Lung (tissue), 12 donors: ENCODE results near the gene SDK1. TPM values are rescaled to one million over a fixed set of nuclear protein-coding genes. Genes with fewer than 3 reads are reported as not detected.

Experiments used
- ATAC-seq: fragments of 200-7000 bp; cut with Tn5 transposase; one replicate; pipeline ENCODE4 v1.9.1; 2020; ENCODE audit warnings: moderate number of reproducible peaks; ENCODE audit not compliant: insufficient read depth, low FRiP score
- DNase-seq, 3 donors: peaks; one replicate each; pipeline ENCODE4 v3.0.0-alpha.2; 2013 to 2017
- H3K27ac ChIP-seq, 2 donors: one replicate each; pipeline ENCODE4 v1.5.1; 2013; ENCODE audit warnings: mild to moderate bottlenecking in 2 of 2, moderate library complexity in 2 of 2, control low read depth in 1 of 2, inconsistent platforms in 1 of 2, low read depth in 1 of 2, low read length in 1 of 2
- H3K27me3 ChIP-seq, 3 donors: one replicate each; pipeline ENCODE4 v1.5.1; 2013; ENCODE audit warnings: low read length in 2 of 3; ENCODE audit not compliant: control insufficient read depth in 3 of 3, insufficient read depth in 3 of 3
- H3K36me3 ChIP-seq, 4 donors: one replicate each; pipeline ENCODE4 v1.5.1; 2013; ENCODE audit warnings: low read length in 4 of 4, mild to moderate bottlenecking in 1 of 4, moderate library complexity in 1 of 4; ENCODE audit not compliant: control insufficient read depth in 4 of 4, insufficient read depth in 4 of 4
- H3K4me1 ChIP-seq, 5 donors: one replicate each; pipeline ENCODE4 v1.5.1; 2013; ENCODE audit warnings: low read length in 5 of 5, mild to moderate bottlenecking in 2 of 5, moderate library complexity in 1 of 5; ENCODE audit not compliant: control insufficient read depth in 5 of 5, insufficient read depth in 5 of 5
- H3K4me3 ChIP-seq: one replicate; pipeline ENCODE4 v1.5.1; 2013; ENCODE audit warnings: mild to moderate bottlenecking, control low read depth, moderate library complexity
- H3K9ac ChIP-seq, 2 donors: one replicate each; pipeline ENCODE4 v1.5.1; 2013; ENCODE audit warnings: low read length in 2 of 2, control low read depth in 1 of 2; ENCODE audit not compliant: insufficient read depth in 1 of 2
- H3K9me3 ChIP-seq, 4 donors: one replicate each; pipeline ENCODE4 v1.5.1; 2013; ENCODE audit warnings: low read length in 3 of 4, mild to moderate bottlenecking in 1 of 4, moderate library complexity in 1 of 4; ENCODE audit not compliant: control insufficient read depth in 4 of 4, insufficient read depth in 3 of 4
- CTCF ChIP-seq: IDR thresholded peaks from 2 replicates; pipeline ENCODE4 v1.5.1; 2012; ENCODE audit warnings: mild to moderate bottlenecking; ENCODE audit errors: control extremely low read depth, extremely low read depth
- WGBS, 2 donors: extraction: QIAGEN DNeasy Blood & Tissue Kit; methylation state at CpG; one replicate each; pipeline ENCODE4 v1.1.7; 2013; 5-methylcytosine and 5-hydroxymethylcytosine counted together
- polyA plus RNA-seq, 2 donors: library from polyadenylated mRNA; stranded (reverse); fragments of 200-250 nt; gene quantifications; one replicate each; pipeline ENCODE4 v1.2.1, GENCODE V29; 2013
- total RNA-seq, 2 donors: library from RNA; depleted of rRNA in 1 of 2; stranded (reverse); fragments of >200 nt in 1 of 2; gene quantifications; one replicate each; pipeline ENCODE4 v1.2.1, GENCODE V29; 2014 to 2021
- donor health status: control.
- donor health status: control.
- donor health status: Bipolar disorder and iron deficiency.
- donor health status: healthy.
- donor health status: DM: yes; HTN: yes; CAD: no.

Gene SDK1
- total and polyA plus RNA-seq, 4 donors: 3.7 to 30.1 (median 12.7) TPM

GRCh38 chr7:3882782-3883181, 581.7 kb downstream of the SDK1 start:
- H3K27ac ChIP-seq: no peak overlapping the region
- H3K36me3 ChIP-seq: no peaks in the 10 kb centered on the region
- H3K9ac ChIP-seq: no peak overlapping the region
- no peaks in the 10 kb centered on the region for H3K9me3 ChIP-seq
- no peak for DNase-seq
- peaks cover 2 to 18% (median 5%) of the 10 kb centered on the region in 5 donors for H3K4me1 ChIP-seq
- no peak for TF ChIP-seq CTCF
- WGBS, 2 donors: 88 to 92% methylated on average over 5 of the region's 5 CpGs
- H3K4me3 ChIP-seq: no peak overlapping the region
- no peak for ATAC-seq
- no peaks in the 10 kb centered on the region for H3K27me3 ChIP-seq

- 87 to 94% methylated on average over 6 of the region's 6 CpGs for WGBS, 2 donors
Measured at GRCh38 chr7:3884543-3884942, 583.5 kb downstream of the SDK1 start.

GRCh38 chr7:3887096-3887690, 586.1 kb downstream of the SDK1 start:
- Histone ChIP-seq H3K36me3 (no peaks in the 10 kb centered on the region), H3K9ac (no peak overlapping the region), H3K27ac (no peak overlapping the region), H3K27me3 (no peaks in the 10 kb centered on the region), H3K4me1 (peaks cover 0 to 4% (median 0%) of the 10 kb centered on the region in 5 donors), H3K4me3 (no peak overlapping the region), H3K9me3 (peaks cover 0 to 2% (median 0%) of the 10 kb centered on the region in 4 donors)
- TF ChIP-seq CTCF: no peak
- WGBS, 2 donors: 79 to 84% methylated on average over 4 of the region's 4 CpGs
- DNase-seq (no peak), ATAC-seq (no peak)

More at GRCh38 chr7:3884543-3884942, 583.5 kb downstream of the SDK1 start:
- Histone ChIP-seq H3K9ac (no peak overlapping the region), H3K4me1 (peaks cover 2 to 13% (median 5%) of the 10 kb centered on the region in 5 donors), H3K27me3 (no peaks in the 10 kb centered on the region), H3K27ac (no peak overlapping the region), H3K9me3 (peaks cover 0 to 2% (median 0%) of the 10 kb centered on the region in 4 donors), H3K4me3 (no peak overlapping the region), H3K36me3 (no peaks in the 10 kb centered on the region)
- no peak for DNase-seq
- ATAC-seq: no peak
- TF ChIP-seq CTCF: no peak

- no peak overlapping the region for H3K27ac ChIP-seq
- H3K4me3 ChIP-seq: no peak overlapping the region
- 84 to 95% methylated on average over 8 of the region's 8 CpGs for WGBS, 2 donors
- no peaks in the 10 kb centered on the region for H3K36me3 ChIP-seq
- peaks cover 0 to 2% (median 0%) of the 10 kb centered on the region in 4 donors for H3K9me3 ChIP-seq
- TF ChIP-seq CTCF: no peak
- ATAC-seq (no peak), DNase-seq (no peak)
- H3K27me3 ChIP-seq: no peaks in the 10 kb centered on the region
- peaks cover 0 to 6% (median 0%) of the 10 kb centered on the region in 5 donors for H3K4me1 ChIP-seq
- H3K9ac ChIP-seq: no peak overlapping the region
Measured at GRCh38 chr7:3888096-3888495, 587.0 kb downstream of the SDK1 start.
